Esophagus squamous epithelium (tissue), 5 donors: ENCODE measurements around the gene RAVER1. TPM values are rescaled to one million over a fixed set of nuclear protein-coding genes. Genes with fewer than 3 reads are reported as not detected.

Experiments
- DNase-seq: peaks from one replicate; lab custom pipeline; 2025; lab: John Stamatoyannopoulos, UW
- H3K27ac ChIP-seq, 4 donors: fragments of 200-600 bp; sonication (generic); one replicate each; pipeline ENCODE4 v1.5.1; 2016 to 2019; ENCODE audit warnings: mild to moderate bottlenecking in 1 of 4
- H3K27me3 ChIP-seq, 4 donors: fragments of 200-600 bp; sonication (generic); 1 replicate in 3 of 4; 2 replicates in 1 of 4; pipeline versions ENCODE4 v1.5.1 to v1.6.0; 2017 to 2021; ENCODE audit warnings: antibody characterized with exemption in 1 of 4
- H3K36me3 ChIP-seq, 3 donors: fragments of 200-600 bp; sonication (generic); one replicate each; pipeline ENCODE4 v1.5.1; 2016 to 2019
- H3K4me1 ChIP-seq, 3 donors: fragments of 200-600 bp; sonication (generic); one replicate each; pipeline ENCODE4 v1.5.1; 2017 to 2019
- H3K4me3 ChIP-seq, 4 donors: fragments of 200-600 bp; sonication (generic); 1 replicate in 3 of 4; 2 replicates in 1 of 4; pipeline ENCODE4 v1.5.1; 2016 to 2019; ENCODE audit warnings: mild to moderate bottlenecking in 2 of 4, moderate library complexity in 1 of 4
- H3K9me3 ChIP-seq, 3 donors: fragments of 200-600 bp; sonication (generic); one replicate each; pipeline ENCODE4 v1.5.1; 2016 to 2019
- CTCF ChIP-seq, 6 experiments: fragments of 450-650 bp in 4 of 6; fragments of 200-600 bp in 2 of 6; sonication (generic) in 2 of 6; IDR thresholded peaks; one replicate each; pipeline ENCODE4 v1.5.1; 2016 to 2019; ENCODE audit warnings: antibody characterized with exemption in 6 of 6, mild to moderate bottlenecking in 4 of 6, moderate library complexity in 4 of 6
- POLR2A ChIP-seq, 4 donors: fragments of 450-650 bp; IDR thresholded peaks; one replicate each; pipeline ENCODE4 v1.6.1; 2017; ENCODE audit warnings: antibody characterized with exemption in 4 of 4, mild to moderate bottlenecking in 4 of 4, moderate library complexity in 3 of 4
- WGBS, 2 donors: methylation state at CpG; one replicate each; pipeline ENCODE4 v1.1.5; 2018; 5-methylcytosine and 5-hydroxymethylcytosine counted together
- intact Hi-C: fragments of 100-400 bp; cut with DNase I; formaldehyde crosslinking; loops from one replicate; pipeline ENCODE4 v1.15.0; 2022
- small RNA-seq, 4 donors: library from RNA; depleted of rRNA; stranded (forward); fragments of <200 nt; gene quantifications; one replicate each; pipeline ENCODE3, GENCODE V24; 2016
- total RNA-seq, 4 donors: library from RNA; depleted of rRNA; stranded (reverse); fragments of >200 nt; gene quantifications; one replicate each; pipeline ENCODE4 v1.1.0, GENCODE V29; 2016
- donor health status: DM: yes; HTN: yes; CAD: no.

Gene RAVER1
- total RNA-seq, 4 donors from 2014 or later = 13.8 to 26.8 (median 19.7) TPM

DNA sequence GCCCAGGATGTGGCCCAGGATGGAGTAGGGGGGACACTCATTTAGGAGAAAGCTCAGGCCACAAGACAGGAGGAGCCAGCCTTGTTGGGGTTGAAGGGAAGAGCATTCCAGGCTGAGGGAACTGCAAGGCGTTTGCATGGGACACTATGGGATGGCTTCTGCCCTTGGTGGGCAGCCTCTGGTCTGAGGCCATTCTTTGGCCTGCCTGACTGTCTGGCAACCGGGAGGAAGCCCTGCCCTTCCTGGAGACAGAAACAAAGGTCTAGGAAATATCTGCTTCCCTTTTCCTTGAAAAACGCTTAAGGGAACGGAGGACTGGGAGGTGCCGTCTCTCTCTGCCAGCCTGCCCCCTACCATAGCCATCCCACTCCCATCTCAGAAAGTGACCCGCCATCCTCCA, 65.3 kb downstream of the RAVER1 start:
- TF ChIP-seq CTCF (IDR thresholded peaks at IDR 0.05) (no peak), POLR2A (IDR thresholded peaks at IDR 0.05) (no peak)
- intact Hi-C loops = loop anchor here (2.0 kb wide), 1 partner anchor 121 kb away; no protein-coding TSS in a partner anchor
- WGBS, 2 donors = 41 to 63% methylated on average over 3 to 5 of the region's 6 CpGs
- Histone ChIP-seq H3K27me3 (peaks cover 0 to 18% (median 0%) of the 10 kb centered on the region in 4 donors), H3K4me1 (peaks cover 21 to 53% (median 21%) of the 10 kb centered on the region in 3 donors), H3K9me3 (no peaks in the 10 kb centered on the region), H3K36me3 (no peaks in the 10 kb centered on the region), H3K4me3 (no peak overlapping the region), H3K27ac (peak overlapping the region in 3 of 4 donors; percentile 49 to 89 (median 80))
- DNase-seq = no peak

GRCh38 chr19:10266706-10267105, 66.6 kb downstream of the RAVER1 start:
- DNase-seq = no peak
- intact Hi-C loops = no loop called here
- H3K36me3 ChIP-seq = no peaks in the 10 kb centered on the region
- peaks cover 0 to 18% (median 0%) of the 10 kb centered on the region in 4 donors for H3K27me3 ChIP-seq
- no peak for TF ChIP-seq CTCF (IDR thresholded peaks at IDR 0.05)
- peaks cover 15 to 40% (median 21%) of the 10 kb centered on the region in 3 donors for H3K4me1 ChIP-seq
- no peak overlapping the region for H3K4me3 ChIP-seq
- WGBS, 2 donors = 86 to 87% methylated on average over 7 of the region's 7 CpGs
- no peaks in the 10 kb centered on the region for H3K9me3 ChIP-seq
- H3K27ac ChIP-seq = no peak overlapping the region

Small RNAs within 50 kb of the gene (small RNA-seq; reads per million reads assigned to genes)
- 0 reads per million in 4 donors for gene AC011511.1
- gene AC011511.4 = 0 to 0.09 (median 0) reads per million in 4 donors

Other genes with a start within 250 kb of the RAVER1 start
- 10 to 100 TPM in 3 of 4 donors, 1 to 10 TPM in 1; 10.0 to 23.7 (median 14.7) TPM for gene SHFL, start 247.2 kb downstream of the RAVER1 start, total RNA-seq
- gene ANGPTL6, start 230.9 kb downstream of the RAVER1 start, total RNA-seq = under 1 TPM in 1 of 4 donors, not detected in 3; 0.42 TPM
- 10 to 100 TPM; 31.9 to 56.1 (median 39.6) TPM for gene PPAN, start 227.2 kb downstream of the RAVER1 start, total RNA-seq
- 1 to 10 TPM; 2.9 to 9.2 (median 5.8) TPM for gene P2RY11, start 221.8 kb downstream of the RAVER1 start, total RNA-seq
- 100 to 1,000 TPM; 146 to 253 (median 183) TPM for gene EIF3G, start 213.6 kb downstream of the RAVER1 start, total RNA-seq
- 10 to 100 TPM; 29.5 to 80.6 (median 48.4) TPM for gene DNMT1, start 138.6 kb downstream of the RAVER1 start, total RNA-seq
- gene S1PR2, start 102.2 kb downstream of the RAVER1 start, total RNA-seq = 1 to 10 TPM; 1.6 to 6.1 (median 3.3) TPM
- gene MRPL4, start 81.3 kb downstream of the RAVER1 start, total RNA-seq = 100 to 1,000 TPM in 2 of 4 donors, 10 to 100 TPM in 2; 77.6 to 105 (median 92.6) TPM
- 10 to 100 TPM in 1 of 4 donors, 1 to 10 TPM in 3; 5.4 to 26.4 (median 7.7) TPM for gene ICAM1, start 62.4 kb downstream of the RAVER1 start, total RNA-seq
- gene ICAM4, start 46.6 kb downstream of the RAVER1 start, total RNA-seq = under 1 TPM in 2 of 4 donors, not detected in 2; 0.29 to 0.76 TPM
- gene ICAM5, start 43.6 kb downstream of the RAVER1 start, total RNA-seq = 1 to 10 TPM in 2 of 4 donors, under 1 TPM in 1, not detected in 1; 0.12 to 1.6 (median 1.3) TPM
- gene ZGLP1, start 23.7 kb downstream of the RAVER1 start, total RNA-seq = 1 to 10 TPM in 2 of 4 donors, under 1 TPM in 2; 0.79 to 1.5 (median 1.2) TPM
- 10 to 100 TPM in 2 of 4 donors, 1 to 10 TPM in 2; 8.0 to 20.7 (median 12.3) TPM for gene FDX2, start 17.5 kb downstream of the RAVER1 start, total RNA-seq
- gene ICAM3, start 6.1 kb upstream of the RAVER1 start, total RNA-seq = 10 to 100 TPM in 1 of 4 donors, 1 to 10 TPM in 3; 4.3 to 22.7 (median 8.0) TPM
- 10 to 100 TPM; 41.8 to 74.2 (median 50.7) TPM for gene TYK2, start 47.0 kb upstream of the RAVER1 start, total RNA-seq
- gene CDC37, start 70.0 kb upstream of the RAVER1 start, total RNA-seq = 100 to 1,000 TPM; 128 to 171 (median 152) TPM
- gene PDE4A, start 87.0 kb upstream of the RAVER1 start, total RNA-seq = 1 to 10 TPM in 3 of 4 donors, under 1 TPM in 1; 0.87 to 7.1 (median 2.3) TPM
- gene KEAP1, start 169.8 kb upstream of the RAVER1 start, total RNA-seq = 10 to 100 TPM; 66.2 to 86.9 (median 76.4) TPM
- gene S1PR5, start 183.9 kb upstream of the RAVER1 start, total RNA-seq = 10 to 100 TPM in 3 of 4 donors, 1 to 10 TPM in 1; 8.9 to 27.2 (median 16.3) TPM
- 10 to 100 TPM; 46.5 to 59.3 (median 51.4) TPM for gene ATG4D, start 210.4 kb upstream of the RAVER1 start, total RNA-seq
- 10 to 100 TPM; 18.2 to 30.3 (median 23.9) TPM for gene KRI1, start 232.5 kb upstream of the RAVER1 start, total RNA-seq
- gene CDKN2D, start 235.4 kb upstream of the RAVER1 start, total RNA-seq = 10 to 100 TPM in 1 of 4 donors, 1 to 10 TPM in 3; 5.1 to 14.4 (median 6.2) TPM